ENCODE results near the gene KPNA5.

- no peak for TF ChIP-seq POLR2A (IDR thresholded peaks at IDR 0.05)
- TF ChIP-seq CTCF (IDR thresholded peaks at IDR 0.05) = no peak
- no peak for TF ChIP-seq POLR2AphosphoS5 (IDR thresholded peaks at IDR 0.05)
Observed at GRCh38 chr6:116662202-116662601, 18.8 kb upstream of the KPNA5 start.

Measured in prostate gland (tissue), 2 donors.